ENCODE results near the gene GPR153. TPM values are rescaled to one million over a fixed set of nuclear protein-coding genes. Genes with fewer than 3 reads are reported as not detected.

Gene GPR153
- total RNA-seq, 4 donors from 2014 or later: 5.6 to 16.1 (median 14.2) TPM

DNA sequence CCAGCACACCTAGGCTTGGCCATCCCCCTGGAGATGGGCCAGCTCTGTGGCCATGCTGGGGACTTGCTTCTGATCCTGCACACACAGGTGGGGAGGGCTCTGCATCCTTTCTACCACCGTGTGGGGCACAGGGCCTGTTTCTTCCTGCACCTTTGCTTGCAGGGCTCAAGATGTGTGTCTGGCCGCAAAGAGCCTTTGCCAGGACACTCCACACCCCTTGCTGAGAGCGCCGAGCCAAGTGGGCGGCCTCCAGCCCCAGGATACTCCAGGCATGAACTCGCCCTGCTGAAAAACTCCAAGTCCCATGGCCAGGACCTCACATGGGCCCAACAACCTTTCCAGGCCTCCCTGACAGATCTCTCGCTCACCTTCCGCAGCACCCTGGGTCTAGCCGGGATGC, 11.6 kb upstream of the GPR153 start:
- no peaks in the 10 kb centered on the region for H3K9me3 ChIP-seq
- no peak for DNase-seq (ENCODE audit: low spot score in 2 of 2)
- H3K4me1 ChIP-seq: peaks cover 48% of the 10 kb centered on the region
- H3K36me3 ChIP-seq: no peaks in the 10 kb centered on the region
- no peak overlapping the region for H3K27ac ChIP-seq
- WGBS: 42% methylated on average over 3 of the region's 9 CpGs
- H3K4me3 ChIP-seq: no peak overlapping the region
- no peak for TF ChIP-seq POLR2AphosphoS5 (IDR thresholded peaks at IDR 0.05)
- TF ChIP-seq EP300 (IDR thresholded peaks at IDR 0.05): no peak
- TF ChIP-seq POLR2A (IDR thresholded peaks at IDR 0.05): no peak
- TF ChIP-seq, protein P1, sequence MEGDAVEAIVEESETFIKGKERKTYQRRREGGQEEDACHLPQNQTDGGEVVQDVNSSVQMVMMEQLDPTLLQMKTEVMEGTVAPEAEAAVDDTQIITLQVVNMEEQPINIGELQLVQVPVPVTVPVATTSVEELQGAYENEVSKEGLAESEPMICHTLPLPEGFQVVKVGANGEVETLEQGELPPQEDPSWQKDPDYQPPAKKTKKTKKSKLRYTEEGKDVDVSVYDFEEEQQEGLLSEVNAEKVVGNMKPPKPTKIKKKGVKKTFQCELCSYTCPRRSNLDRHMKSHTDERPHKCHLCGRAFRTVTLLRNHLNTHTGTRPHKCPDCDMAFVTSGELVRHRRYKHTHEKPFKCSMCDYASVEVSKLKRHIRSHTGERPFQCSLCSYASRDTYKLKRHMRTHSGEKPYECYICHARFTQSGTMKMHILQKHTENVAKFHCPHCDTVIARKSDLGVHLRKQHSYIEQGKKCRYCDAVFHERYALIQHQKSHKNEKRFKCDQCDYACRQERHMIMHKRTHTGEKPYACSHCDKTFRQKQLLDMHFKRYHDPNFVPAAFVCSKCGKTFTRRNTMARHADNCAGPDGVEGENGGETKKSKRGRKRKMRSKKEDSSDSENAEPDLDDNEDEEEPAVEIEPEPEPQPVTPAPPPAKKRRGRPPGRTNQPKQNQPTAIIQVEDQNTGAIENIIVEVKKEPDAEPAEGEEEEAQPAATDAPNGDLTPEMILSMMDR (IDR thresholded peaks at IDR 0.05): no peak
- H3K27me3 ChIP-seq: no peaks in the 10 kb centered on the region

- Histone ChIP-seq H3K27me3 (no peaks in the 10 kb centered on the region), H3K9me3 (no peaks in the 10 kb centered on the region), H3K4me3 (no peak overlapping the region), H3K27ac (no peak overlapping the region), H3K36me3 (no peaks in the 10 kb centered on the region), H3K4me1 (peaks cover 43% of the 10 kb centered on the region)
- TF ChIP-seq POLR2A (IDR thresholded peaks at IDR 0.05) (no peak), EP300 (IDR thresholded peaks at IDR 0.05) (no peak), POLR2AphosphoS5 (IDR thresholded peaks at IDR 0.05) (no peak)
- TF ChIP-seq, protein P1 (IDR thresholded peaks at IDR 0.05): no peak
- DNase-seq (ENCODE audit: low spot score in 2 of 2): no peak
- WGBS: 72% methylated on average over 12 of the region's 12 CpGs
These were observed 10.7 kb upstream of the GPR153 start for GRCh38 chr1:6271554-6271953.

- H3K4me3 ChIP-seq: no peak overlapping the region
- H3K27me3 ChIP-seq: no peaks in the 10 kb centered on the region
- no peak for DNase-seq (ENCODE audit: low spot score in 2 of 2)
- 52% methylated on average over 4 of the region's 4 CpGs for WGBS
- no peak for TF ChIP-seq POLR2AphosphoS5 (IDR thresholded peaks at IDR 0.05)
- no peak for TF ChIP-seq EP300 (IDR thresholded peaks at IDR 0.05)
- no peaks in the 10 kb centered on the region for H3K9me3 ChIP-seq
- H3K4me1 ChIP-seq: peaks cover 38% of the 10 kb centered on the region
- no peaks in the 10 kb centered on the region for H3K36me3 ChIP-seq
- H3K27ac ChIP-seq: no peak overlapping the region
These were observed 10.1 kb upstream of the GPR153 start for GRCh38 chr1:6271006-6271405.

GRCh38 chr1:6270401-6270800, 9.5 kb upstream of the GPR153 start:
- no peak overlapping the region for H3K27ac ChIP-seq
- H3K4me1 ChIP-seq: peaks cover 34% of the 10 kb centered on the region
- no peak overlapping the region for H3K4me3 ChIP-seq
- H3K27me3 ChIP-seq: no peaks in the 10 kb centered on the region
- TF ChIP-seq EP300 (IDR thresholded peaks at IDR 0.05) (no peak), POLR2A (IDR thresholded peaks at IDR 0.05) (no peak), POLR2AphosphoS5 (IDR thresholded peaks at IDR 0.05) (no peak)
- TF ChIP-seq, protein P1 (IDR thresholded peaks at IDR 0.05): no peak
- no peak for DNase-seq (ENCODE audit: low spot score in 2 of 2)
- WGBS: no CpG with 5 or more reads among the region's 8 CpGs
- no peaks in the 10 kb centered on the region for H3K9me3 ChIP-seq
- no peaks in the 10 kb centered on the region for H3K36me3 ChIP-seq

DNA sequence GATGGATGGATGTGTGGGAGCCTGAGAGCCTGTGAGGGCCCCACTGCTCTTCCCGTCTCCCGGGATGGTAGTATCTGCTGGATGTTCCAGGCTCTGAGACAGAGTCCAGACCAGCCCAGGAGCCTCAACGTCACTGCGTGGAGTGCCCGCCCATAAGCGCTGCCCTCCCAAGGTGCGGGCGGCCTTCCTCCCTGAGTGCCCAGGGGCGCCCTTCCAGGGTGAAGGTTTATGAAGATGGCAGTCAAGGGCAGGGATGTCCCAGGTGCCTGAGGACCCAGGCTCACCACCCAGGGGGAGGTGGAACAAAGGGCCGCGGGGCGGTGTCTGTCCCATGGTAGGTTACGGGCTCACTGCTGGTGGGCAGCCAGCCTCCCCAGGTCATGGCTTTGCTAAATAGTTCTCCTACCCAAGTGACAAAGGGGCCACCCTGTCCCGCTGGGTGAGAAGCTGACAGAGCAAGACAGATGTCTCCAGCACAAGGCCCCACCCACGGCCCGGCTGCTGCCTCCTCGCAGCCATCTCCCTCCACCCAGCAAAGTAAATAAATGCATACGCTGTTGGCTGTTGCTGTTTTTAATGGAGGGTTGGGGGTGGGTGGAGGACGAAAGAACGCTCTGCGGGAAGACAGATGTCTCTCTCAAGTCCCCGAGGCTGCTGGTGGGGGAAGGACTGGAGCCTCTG, 9.0 kb upstream of the GPR153 start:
- TF ChIP-seq EP300 (IDR thresholded peaks at IDR 0.05) (no peak), POLR2AphosphoS5 (IDR thresholded peaks at IDR 0.05) (no peak), POLR2A (IDR thresholded peaks at IDR 0.05) (no peak)
- TF ChIP-seq, protein P1 (IDR thresholded peaks at IDR 0.05): no peak
- H3K27me3 ChIP-seq: no peaks in the 10 kb centered on the region
- H3K9me3 ChIP-seq: no peaks in the 10 kb centered on the region
- no peak overlapping the region for H3K4me3 ChIP-seq
- peaks cover 34% of the 10 kb centered on the region for H3K4me1 ChIP-seq
- no peak overlapping the region for H3K27ac ChIP-seq
- H3K36me3 ChIP-seq: no peaks in the 10 kb centered on the region
- no peak for DNase-seq (ENCODE audit: low spot score in 2 of 2)
- WGBS: 68% methylated on average over 16 of the region's 22 CpGs

Measured in suprapubic skin (tissue), 4 donors.